CD4-positive, CD25-positive, alpha-beta regulatory T cell (primary cell): Measurements from ENCODE around the gene GDPD4. TPM values are rescaled to one million over a fixed set of nuclear protein-coding genes. Genes with fewer than 3 reads are reported as not detected.

Experiments used
- ATAC-seq, 2 donors: fragments of 150-1000 bp; cut with Tn5 transposase; one replicate each; pipeline ENCODE4 v1.10.0; 2021; ENCODE audit warnings: low read depth in 2 of 2, moderate number of reproducible peaks in 2 of 2, moderate library complexity in 1 of 2
- DNase-seq, 3 donors: peaks; one replicate each; pipeline versions ENCODE4 v3.0.0 to v3.0.0-alpha.2; 2012 to 2022; ENCODE audit warnings: mixed read lengths in 1 of 3
- H3K27ac ChIP-seq: one replicate; pipeline ENCODE4 v1.7.0; 2013; ENCODE audit warnings: mild to moderate bottlenecking, low read length; ENCODE audit not compliant: insufficient read depth, poor library complexity, severe bottlenecking
- H3K27me3 ChIP-seq: one replicate; pipeline ENCODE4 v1.7.0; 2013; ENCODE audit warnings: low read length; ENCODE audit not compliant: control insufficient read depth, insufficient read depth
- H3K36me3 ChIP-seq: one replicate; pipeline ENCODE4 v1.7.0; 2013; ENCODE audit warnings: mild to moderate bottlenecking, low read length, moderate library complexity; ENCODE audit not compliant: control insufficient read depth, insufficient read depth
- H3K4me1 ChIP-seq: 2 replicates; pipeline ENCODE4 v1.7.0; 2013; ENCODE audit warnings: mild to moderate bottlenecking, low read length; ENCODE audit not compliant: insufficient read depth, control insufficient read depth, poor library complexity, severe bottlenecking
- H3K4me3 ChIP-seq: one replicate; pipeline ENCODE4 v1.7.0; 2013; ENCODE audit warnings: low read depth, mild to moderate bottlenecking, low read length, moderate library complexity
- H3K9me3 ChIP-seq, 2 experiments: 1 replicate in 1 of 2; 2 replicates in 1 of 2; pipeline ENCODE4 v1.7.0; 2013; ENCODE audit warnings: low read length in 2 of 2, mild to moderate bottlenecking in 1 of 2, moderate library complexity in 1 of 2; ENCODE audit not compliant: control insufficient read depth in 2 of 2
- H3K27ac Mint-ChIP-seq, 3 donors: one replicate each; pipeline ENCODE4 v1.8.0; 2020 to 2022; ENCODE audit warnings: mild to moderate bottlenecking in 3 of 3, mixed read lengths in 3 of 3, moderate library complexity in 2 of 3
- H3K27me3 Mint-ChIP-seq: one replicate; pipeline ENCODE4 v1.8.0; 2022; ENCODE audit warnings: mild to moderate bottlenecking, mixed read lengths
- H3K36me3 Mint-ChIP-seq: one replicate; pipeline ENCODE4 v1.8.0; 2020; ENCODE audit warnings: mixed read lengths
- H3K4me1 Mint-ChIP-seq, 4 donors: one replicate each; pipeline ENCODE4 v1.8.0; 2020 to 2022; ENCODE audit warnings: mixed read lengths in 4 of 4, mild to moderate bottlenecking in 1 of 4
- H3K4me3 Mint-ChIP-seq, 4 donors: one replicate each; pipeline ENCODE4 v1.8.0; 2020 to 2022; ENCODE audit warnings: mild to moderate bottlenecking in 4 of 4, mixed read lengths in 4 of 4, moderate library complexity in 3 of 4
- H3K9me3 Mint-ChIP-seq, 7 donors: one replicate each; pipeline ENCODE4 v1.8.0; 2020 to 2022; ENCODE audit warnings: mixed read lengths in 7 of 7, mild to moderate bottlenecking in 3 of 7, moderate library complexity in 2 of 7
- polyA plus RNA-seq, 4 donors: library from polyadenylated mRNA; unstranded; fragments of 300-500 nt; fragmentation: Illumina TruSeq; gene quantifications; one replicate each; pipeline ENCODE4 v1.2.3, GENCODE V29; 2021
- total RNA-seq: library from RNA; stranded (reverse); gene quantifications from one replicate; pipeline ENCODE4 v1.2.3, GENCODE V29; 2022

The GDPD4 gene
- total and polyA plus RNA-seq, 5 donors from 2014 or later = not detected

DNA sequence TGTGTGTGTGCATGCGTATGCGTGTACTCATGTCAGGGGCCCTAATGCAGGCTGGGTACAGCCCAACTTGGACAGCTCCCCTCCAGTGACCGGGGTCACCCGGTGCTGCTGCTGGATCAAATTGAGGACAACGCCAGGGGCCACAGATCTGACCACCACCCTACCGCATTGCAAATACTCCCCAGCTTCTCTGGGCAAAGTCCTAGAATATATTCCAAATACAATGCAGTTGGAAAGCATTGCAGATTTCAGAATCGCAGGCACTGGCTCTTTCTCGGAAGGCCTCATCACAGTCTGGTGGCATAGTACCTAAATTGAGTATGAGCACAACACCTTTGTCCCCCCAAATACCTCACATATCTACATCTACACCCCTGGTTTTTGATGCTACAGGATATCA is 130.2 kb downstream of the GDPD4 start:
- H3K9me3 ChIP-seq = no peaks in the 10 kb centered on the region
- Mint-ChIP-seq H3K27me3 (no peaks in the 10 kb centered on the region), H3K4me1 (no peaks in the 10 kb centered on the region)

DNA sequence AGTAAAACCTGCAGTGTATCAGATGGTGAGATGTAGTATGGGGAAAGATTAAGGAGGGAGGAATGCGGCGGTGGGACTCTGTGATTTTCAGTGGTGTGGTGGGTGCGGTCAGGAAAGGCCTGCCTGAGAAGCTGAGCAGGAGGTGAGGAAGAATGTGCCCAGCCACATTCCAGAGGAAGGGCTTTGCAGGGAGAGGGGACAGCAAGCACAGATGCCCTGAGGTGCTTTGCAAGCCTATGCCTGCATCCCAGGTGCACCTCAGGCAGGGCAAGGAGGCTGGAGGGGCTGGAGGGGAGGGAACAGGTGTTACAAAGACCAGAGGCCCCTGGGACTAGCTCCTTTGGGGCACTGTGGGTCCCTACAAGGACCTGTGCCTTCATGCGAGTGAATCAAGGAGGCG is 131.4 kb downstream of the GDPD4 start:
- Histone ChIP-seq H3K4me3 (no peak overlapping the region), H3K4me1 (no peaks in the 10 kb centered on the region), H3K36me3 (no peaks in the 10 kb centered on the region), H3K9me3 (no peaks in the 10 kb centered on the region), H3K27me3 (no peaks in the 10 kb centered on the region), H3K27ac (no peak overlapping the region)
- H3K4me1 Mint-ChIP-seq = no peaks in the 10 kb centered on the region
- no peak for ATAC-seq
- no peaks in the 10 kb centered on the region for H3K36me3 Mint-ChIP-seq
- no peaks in the 10 kb centered on the region for H3K9me3 Mint-ChIP-seq
- DNase-seq = no peak
- H3K27me3 Mint-ChIP-seq = no peaks in the 10 kb centered on the region
- H3K27ac Mint-ChIP-seq = no peak overlapping the region
- no peak overlapping the region for H3K4me3 Mint-ChIP-seq

More for the DNA sequence above, 130.2 kb downstream of the GDPD4 start:
- H3K27me3 ChIP-seq = no peaks in the 10 kb centered on the region
- Mint-ChIP-seq H3K27ac (no peak overlapping the region), H3K36me3 (no peaks in the 10 kb centered on the region), H3K9me3 (no peaks in the 10 kb centered on the region), H3K4me3 (no peak overlapping the region)
- ATAC-seq (no peak), DNase-seq (no peak)
- H3K27ac ChIP-seq = no peak overlapping the region
- no peak overlapping the region for H3K4me3 ChIP-seq
- H3K36me3 ChIP-seq = no peaks in the 10 kb centered on the region
- no peaks in the 10 kb centered on the region for H3K4me1 ChIP-seq

- no peaks in the 10 kb centered on the region for H3K4me1 ChIP-seq
- Mint-ChIP-seq H3K36me3 (no peaks in the 10 kb centered on the region), H3K9me3 (no peaks in the 10 kb centered on the region), H3K27me3 (no peaks in the 10 kb centered on the region), H3K4me1 (no peaks in the 10 kb centered on the region), H3K27ac (no peak overlapping the region), H3K4me3 (no peak overlapping the region)
- no peak overlapping the region for H3K27ac ChIP-seq
- DNase-seq = no peak
- no peaks in the 10 kb centered on the region for H3K27me3 ChIP-seq
- ATAC-seq = no peak
- no peaks in the 10 kb centered on the region for H3K36me3 ChIP-seq
- H3K9me3 ChIP-seq = no peaks in the 10 kb centered on the region
- H3K4me3 ChIP-seq = no peak overlapping the region
These were observed 133.7 kb downstream of the GDPD4 start for GRCh38 chr11:77167791-77168190.

DNA sequence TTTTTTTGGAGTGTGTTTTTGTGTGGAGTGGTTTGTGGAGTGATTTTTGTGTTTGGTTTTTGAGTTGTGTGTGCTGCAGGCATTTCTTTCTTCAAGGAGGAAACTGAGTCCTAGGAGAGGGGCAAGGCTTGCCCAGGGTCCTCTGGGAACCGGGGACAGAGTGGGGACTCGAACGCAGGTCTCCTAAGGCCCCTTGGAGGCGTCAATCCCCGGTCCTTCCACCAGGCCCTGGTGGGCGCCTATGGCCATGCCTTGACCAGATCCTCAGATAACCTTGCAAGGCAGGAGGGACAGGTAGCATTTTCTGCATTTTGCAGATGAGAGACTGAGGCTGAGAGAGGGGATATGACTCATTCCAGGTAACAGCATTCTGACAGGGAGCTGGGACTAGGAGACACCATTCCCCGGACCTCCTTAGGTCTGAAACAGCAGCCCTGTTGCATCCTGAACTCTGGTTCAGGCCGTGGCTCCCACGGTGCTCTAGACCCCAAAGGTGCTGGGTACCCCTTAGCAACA is 134.3 kb downstream of the GDPD4 start:
- Mint-ChIP-seq H3K4me1 (no peaks in the 10 kb centered on the region), H3K4me3 (no peak overlapping the region), H3K36me3 (no peaks in the 10 kb centered on the region), H3K27ac (no peak overlapping the region), H3K27me3 (no peaks in the 10 kb centered on the region), H3K9me3 (peaks cover 0 to 2% (median 0%) of the 10 kb centered on the region in 7 donors)
- Histone ChIP-seq H3K27me3 (no peaks in the 10 kb centered on the region), H3K4me1 (no peaks in the 10 kb centered on the region), H3K36me3 (no peaks in the 10 kb centered on the region), H3K9me3 (no peaks in the 10 kb centered on the region), H3K4me3 (no peak overlapping the region), H3K27ac (no peak overlapping the region)
- no peak for DNase-seq
- no peak for ATAC-seq

Other genes starting within 250 kb of the GDPD4 start
- gene CAPN5, start 234.7 kb downstream of the GDPD4 start, total RNA-seq = 2.8 TPM
- 1 to 10 TPM in 3 of 4 donors, under 1 TPM in 1; 0.74 to 1.3 (median 1.1) TPM for gene CAPN5, start 234.7 kb downstream of the GDPD4 start, polyA plus RNA-seq
- gene OMP, start 198.8 kb downstream of the GDPD4 start, total RNA-seq = not detected
- gene OMP, start 198.8 kb downstream of the GDPD4 start, polyA plus RNA-seq = not detected
- gene MYO7A, start 173.4 kb downstream of the GDPD4 start, total RNA-seq = 0.84 TPM
- gene MYO7A, start 173.4 kb downstream of the GDPD4 start, polyA plus RNA-seq = under 1 TPM in 3 of 4 donors, not detected in 1; 0.12 to 0.22 (median 0.14) TPM
- 15.3 TPM for gene PAK1, start 172.4 kb upstream of the GDPD4 start, total RNA-seq
- 10 to 100 TPM in 2 of 4 donors, 1 to 10 TPM in 2; 8.0 to 14.2 (median 11.1) TPM for gene PAK1, start 172.4 kb upstream of the GDPD4 start, polyA plus RNA-seq